ENCODE measurements around the gene TEX2.
"Not testable (repeated sequence)": the region's sequence is repeated elsewhere in the genome, so short reads cannot be mapped to it uniquely, and the experiment has no call there.

The TEX2 gene

DNA sequence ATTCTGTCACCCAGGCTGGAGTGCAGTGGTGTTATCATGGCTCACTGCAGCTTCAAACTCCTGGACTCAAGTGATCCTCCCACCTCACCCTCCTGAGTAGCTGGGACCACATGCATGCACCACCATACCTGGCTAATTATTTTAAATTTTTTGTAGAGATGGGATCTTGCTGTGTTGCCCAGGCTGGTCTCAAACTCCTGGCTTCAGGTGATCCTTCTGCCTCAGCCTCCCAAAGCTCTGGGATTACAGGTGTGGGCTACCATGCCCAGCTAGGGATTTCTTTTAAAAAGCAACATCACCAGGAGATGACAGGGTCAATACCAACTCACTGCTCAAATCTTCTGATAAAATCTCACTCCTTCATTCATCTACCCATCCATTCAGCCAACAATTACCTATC is 54.4 kb downstream of the TEX2 start:
- not testable (repeated sequence) for DNase-seq

- DNase-seq = no peak
These were observed 57.3 kb downstream of the TEX2 start for GRCh38 chr17:64205804-64206203.

GRCh38 chr17:64203630-64204029 is 59.4 kb downstream of the TEX2 start:
- DNase-seq = no peak

DNA sequence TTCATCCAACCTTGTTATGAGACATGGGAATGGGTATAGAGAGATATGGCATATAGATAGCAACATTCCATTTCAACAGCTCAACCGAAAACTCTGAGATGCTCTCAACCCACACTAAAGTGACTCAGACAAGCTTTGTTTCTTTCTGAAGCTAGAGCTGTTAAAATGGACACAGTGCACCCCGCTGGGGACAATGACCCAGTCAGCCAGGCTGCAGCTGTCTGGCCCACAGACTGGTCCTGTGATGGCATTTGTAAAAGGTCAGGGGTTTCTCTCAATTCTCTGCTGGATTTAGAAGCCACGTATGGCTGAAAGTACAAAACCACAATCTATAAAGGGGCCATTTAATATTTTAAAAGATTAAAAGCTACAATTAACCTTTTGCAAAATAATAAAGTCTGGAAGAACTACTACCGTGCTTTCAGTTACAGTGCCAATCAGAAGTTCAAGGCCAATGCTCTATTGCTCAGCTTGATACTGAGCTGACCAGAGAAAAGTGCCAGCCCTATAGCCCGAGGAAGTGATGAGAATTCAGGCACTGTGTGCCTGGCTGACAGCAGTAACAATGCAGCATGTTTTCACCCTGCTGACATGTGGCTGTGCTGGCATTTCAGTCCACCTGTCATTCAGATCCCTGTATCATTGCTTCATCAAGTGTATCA is 60.2 kb downstream of the TEX2 start:
- DNase-seq = peak; percentile 85

GRCh38 chr17:64200080-64201032 is 62.7 kb downstream of the TEX2 start:
- no peak for DNase-seq

DNA sequence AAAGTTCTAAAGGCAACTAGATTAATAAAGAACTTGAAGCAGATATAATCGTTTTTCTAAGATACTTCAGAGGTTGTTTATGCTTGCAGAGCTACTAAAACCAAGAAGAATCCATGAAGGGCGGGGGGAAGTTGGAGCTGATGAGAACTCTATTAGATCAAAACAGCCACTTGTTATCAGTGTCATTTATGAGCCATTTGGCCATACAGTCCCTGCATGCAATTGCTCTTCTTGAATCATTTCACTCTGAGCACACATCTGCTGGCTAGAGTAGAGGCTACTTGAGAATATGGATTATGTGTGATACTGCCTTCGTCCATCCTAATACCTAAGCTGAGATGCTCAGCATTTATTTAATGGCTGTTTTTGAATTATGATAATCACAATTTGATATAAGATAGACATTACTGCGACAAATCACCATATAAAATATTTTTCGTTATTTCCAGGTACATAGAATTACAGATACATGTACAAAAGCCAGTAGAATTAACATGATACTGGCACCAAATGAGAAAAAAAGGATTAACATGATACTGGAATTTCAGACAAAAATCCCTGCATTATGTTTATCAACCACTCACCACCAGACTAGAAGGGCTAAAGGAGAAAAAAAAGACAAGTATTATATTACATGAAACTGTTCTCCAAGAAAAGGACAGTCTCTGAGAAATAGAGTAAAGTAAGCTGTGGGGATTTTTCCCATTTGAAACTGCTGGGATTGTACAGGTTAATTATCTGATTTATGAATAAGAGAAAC is 64.5 kb downstream of the TEX2 start:
- no peak for DNase-seq

GRCh38 chr17:64196601-64197000 is 66.5 kb downstream of the TEX2 start:
- DNase-seq = peak; percentile 83

DNA sequence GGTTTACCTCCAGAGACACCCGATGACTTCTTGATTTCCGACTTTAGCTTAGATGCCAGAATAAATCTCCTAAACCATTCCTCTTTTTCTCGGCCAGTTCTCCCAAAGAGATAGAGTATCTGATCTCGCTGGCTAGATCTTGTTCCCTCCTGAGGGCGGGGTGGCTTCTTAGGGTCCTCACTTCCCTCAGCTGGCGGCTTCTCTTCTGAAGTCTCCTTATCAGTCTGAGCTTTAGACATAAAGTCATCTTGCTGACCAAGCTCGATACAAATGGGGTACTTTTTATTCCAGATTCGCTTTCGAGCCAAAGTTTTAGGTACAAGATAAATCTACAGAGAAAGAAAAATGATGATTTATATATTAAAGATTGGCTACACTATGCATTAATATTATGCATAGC is 69.5 kb downstream of the TEX2 start:
- no peak for DNase-seq

- DNase-seq = no peak
These were observed 70.5 kb downstream of the TEX2 start for GRCh38 chr17:64192589-64192988.

GRCh38 chr17:64190472-64190871 is 72.6 kb downstream of the TEX2 start:
- no peak for DNase-seq

DNA sequence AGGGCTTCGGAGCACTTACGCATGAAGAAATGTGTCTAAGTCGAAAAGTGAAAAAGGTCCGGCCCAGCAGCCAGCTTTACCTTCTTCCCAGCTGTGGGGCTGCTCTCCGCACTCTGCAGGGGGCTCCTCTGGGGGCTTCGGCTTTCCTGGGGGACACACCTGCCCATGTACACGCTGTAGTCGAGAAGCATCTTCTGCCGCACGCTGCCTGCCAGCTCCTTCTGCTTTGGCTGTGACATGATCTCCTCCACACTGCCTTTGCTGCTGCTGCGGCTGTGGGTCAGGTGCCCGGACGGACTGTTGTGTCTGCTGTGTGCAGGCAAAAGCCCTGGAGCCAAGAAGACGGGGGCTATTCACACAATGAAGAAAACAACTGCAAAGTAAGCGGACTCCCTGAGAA is 75.0 kb downstream of the TEX2 start:
- DNase-seq = no peak

- DNase-seq = no peak
These were observed 75.8 kb downstream of the TEX2 start for GRCh38 chr17:64187093-64187895.

GRCh38 chr17:64186171-64187092 is 76.6 kb downstream of the TEX2 start:
- no peak for DNase-seq

DNA sequence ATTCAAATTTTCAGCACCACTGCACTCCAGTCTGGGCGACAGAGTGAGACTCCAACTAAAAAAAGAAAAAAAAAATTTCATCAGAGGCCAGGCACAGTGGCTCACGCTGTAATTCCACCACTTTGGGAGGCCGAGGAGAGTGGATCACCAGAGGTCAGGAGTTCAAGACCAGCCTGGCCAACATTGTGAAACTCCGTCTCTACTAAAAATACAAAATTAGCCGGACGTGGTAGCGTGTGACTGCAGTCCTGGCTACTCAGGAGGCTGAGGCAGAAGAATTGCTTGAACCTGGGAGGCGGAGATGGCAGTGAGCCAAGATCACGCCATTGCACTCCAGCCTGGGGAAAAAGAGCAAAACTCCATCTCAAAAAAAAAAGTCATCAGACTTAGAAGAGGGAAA is 77.5 kb downstream of the TEX2 start:
- not testable (repeated sequence) for DNase-seq

- no peak for DNase-seq
These were observed 78.0 kb downstream of the TEX2 start for GRCh38 chr17:64185101-64185500.

- peak; percentile 74 for DNase-seq
These were observed 79.2 kb downstream of the TEX2 start for GRCh38 chr17:64183815-64184214.

DNA sequence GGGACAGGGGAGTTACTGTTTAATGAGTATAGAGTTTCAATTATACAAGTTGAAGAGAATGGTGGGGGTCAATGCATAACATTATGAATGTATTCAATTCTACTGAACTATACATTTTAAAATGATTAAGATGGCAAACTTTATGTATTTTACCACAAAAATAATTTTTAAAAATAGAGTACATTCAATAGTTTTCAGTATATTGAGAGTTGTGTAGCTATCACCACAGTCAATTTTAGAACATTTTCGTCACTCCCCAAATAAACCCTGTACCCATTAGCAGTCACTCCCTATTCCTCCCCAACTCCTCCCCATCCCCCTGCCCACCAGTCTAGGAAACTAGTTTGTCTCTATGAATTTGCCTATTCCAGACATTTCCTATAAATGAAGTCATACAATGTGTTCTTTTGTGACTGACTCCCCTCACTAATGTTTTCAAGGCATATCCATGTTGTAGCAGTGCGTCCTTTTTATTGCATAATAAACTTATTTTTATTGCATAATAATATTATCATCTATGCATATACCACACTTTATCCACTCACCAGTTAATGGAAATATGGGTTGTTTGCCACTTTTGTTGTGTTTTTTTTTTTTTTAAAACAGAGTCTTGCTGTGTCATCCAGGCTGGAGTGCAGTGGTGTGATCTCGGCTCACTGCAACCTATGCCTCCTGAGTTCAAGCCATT is 80.6 kb downstream of the TEX2 start:
- no peak for DNase-seq

DNA sequence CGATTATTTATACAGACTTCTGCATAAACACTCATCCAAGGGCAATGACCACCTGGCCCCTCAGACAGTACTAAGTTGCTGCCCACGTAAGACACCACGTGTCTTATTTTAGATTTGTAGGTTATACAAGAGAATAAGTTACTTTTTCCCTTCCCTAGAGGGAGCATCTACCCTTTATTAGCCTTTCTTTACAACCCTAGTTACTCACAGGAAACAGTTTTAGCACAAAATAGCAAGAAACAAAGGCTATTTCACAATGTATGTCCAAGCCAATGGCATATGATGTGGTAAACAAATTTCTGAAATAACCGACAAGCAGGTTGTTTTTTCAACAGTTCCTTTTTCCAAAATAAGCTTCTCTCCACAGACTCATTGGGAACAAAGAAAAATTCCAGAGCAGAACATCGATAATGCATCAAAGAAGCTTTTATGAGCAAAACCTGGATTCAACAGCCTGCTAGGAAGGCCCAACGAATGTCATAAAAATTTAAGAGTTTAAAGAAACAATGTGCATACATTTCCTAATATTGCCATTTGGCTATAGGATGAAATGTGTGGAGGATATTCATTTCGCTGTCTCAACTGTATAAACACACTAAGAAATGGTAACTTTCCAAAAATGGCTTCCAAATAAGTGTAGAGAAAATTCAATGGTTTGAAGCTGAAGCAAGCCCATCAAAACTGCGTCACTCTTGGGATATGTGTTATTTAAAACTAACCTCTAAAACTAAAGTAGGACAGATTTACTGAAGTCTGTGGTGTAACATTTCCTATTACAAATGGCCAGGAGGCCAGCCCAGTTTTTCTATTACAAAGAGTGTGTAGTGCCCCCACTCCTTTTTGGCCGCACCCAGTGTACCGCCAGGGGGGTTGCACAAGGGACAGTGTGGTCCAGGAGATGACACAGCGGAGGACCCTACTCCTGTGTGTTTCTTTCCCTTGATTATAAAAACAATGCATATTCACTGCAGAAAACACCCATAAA is 82.7 kb downstream of the TEX2 start:
- no peak for DNase-seq

- DNase-seq = not testable (repeated sequence)
These were observed 84.0 kb downstream of the TEX2 start for GRCh38 chr17:64179024-64179423.

Measured in fibroblast of skin of back (primary cell).